ENCODE measurements around the gene MAGEB18. TPM values are rescaled to one million over a fixed set of nuclear protein-coding genes. Genes with fewer than 3 reads are reported as not detected.

Gene MAGEB18
- polyA plus RNA-seq, result not detected

DNA sequence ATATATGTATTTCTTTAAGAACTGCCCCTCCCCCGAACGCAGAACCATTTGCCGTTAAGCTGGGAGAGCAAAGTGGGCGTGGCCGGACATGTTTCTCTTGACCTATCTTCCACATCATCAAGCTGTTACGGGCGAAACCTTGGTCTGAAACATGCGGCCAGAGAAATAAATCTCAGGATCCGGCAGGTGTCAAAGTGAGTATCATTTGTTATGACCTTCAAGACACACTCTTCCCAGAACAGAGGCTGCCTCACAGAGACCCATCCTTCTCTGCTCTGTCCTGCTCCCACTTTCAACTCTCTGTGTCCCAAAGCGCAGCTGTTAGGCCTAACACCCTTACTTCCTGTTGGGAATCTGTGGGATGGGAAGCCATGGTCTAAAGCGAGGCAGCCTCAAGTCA is at the start of gene MAGEB18:
TSS of gene MAGEB18 (plus strand) at position 70 of the 400 bp plus-strand sequence. CDS start 643 bp downstream, outside the sequence.
- Mint-ChIP-seq H3K4me1 (no peaks in the 10 kb centered on the region), H3K4me3 (no peak within 1 kb of the TSS), H3K27me3 (ENCODE audit: low read depth in 3 of 3) (peaks cover 0 to 3% (median 0%) of the 10 kb centered on the region in 3 donors), H3K9me3 (peaks cover 0 to 13% (median 6%) of the 10 kb centered on the region in 6 donors), H3K36me3 (no peaks in the 10 kb centered on the region), H3K27ac (no peak within 1 kb of the TSS)
- no peak for DNase-seq

GRCh38 chrX:26100421-26100920 is 37.7 kb upstream of the MAGEB18 start:
- Mint-ChIP-seq H3K9me3 (peaks cover 0 to 8% (median 3%) of the 10 kb centered on the region in 6 donors), H3K27me3 (ENCODE audit: low read depth in 3 of 3) (peaks cover 0 to 7% (median 0%) of the 10 kb centered on the region in 3 donors), H3K36me3 (no peaks in the 10 kb centered on the region), H3K27ac (no peak overlapping the region), H3K4me3 (no peak overlapping the region), H3K4me1 (no peaks in the 10 kb centered on the region)
- no peak for DNase-seq

GRCh38 chrX:26109142-26109541 is 29.0 kb upstream of the MAGEB18 start:
- H3K9me3 Mint-ChIP-seq, result peaks cover 2 to 7% (median 3%) of the 10 kb centered on the region in 6 donors
- H3K27me3 Mint-ChIP-seq (ENCODE audit: low read depth in 3 of 3), result no peaks in the 10 kb centered on the region
- DNase-seq, result no peak
- no peak overlapping the region for H3K4me3 Mint-ChIP-seq
- H3K36me3 Mint-ChIP-seq, result no peaks in the 10 kb centered on the region
- no peaks in the 10 kb centered on the region for H3K4me1 Mint-ChIP-seq
- no peak overlapping the region for H3K27ac Mint-ChIP-seq

DNA sequence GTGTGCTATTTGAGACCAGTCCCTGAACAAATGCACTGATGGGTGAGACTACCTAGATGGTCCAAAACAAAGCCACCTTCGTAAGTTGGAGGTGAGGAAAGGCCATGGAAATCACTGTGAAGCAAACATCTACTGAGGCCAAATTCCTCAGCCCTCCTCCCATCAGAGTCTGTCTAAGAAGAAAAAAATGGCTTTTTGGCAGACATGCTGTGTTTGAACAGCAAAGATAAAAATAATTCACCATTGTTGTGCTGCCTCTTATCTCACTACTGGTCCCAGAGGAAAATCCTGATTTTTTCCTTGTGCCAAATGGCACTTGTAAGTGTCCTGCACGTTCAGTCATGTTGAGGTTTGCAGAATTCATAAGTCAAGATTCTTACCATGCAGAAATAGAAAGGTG is 7.9 kb downstream of the MAGEB18 start:
- DNase-seq, result no peak
- Mint-ChIP-seq H3K27me3 (ENCODE audit: low read depth in 3 of 3) (peaks cover 0 to 2% (median 0%) of the 10 kb centered on the region in 3 donors), H3K4me3 (no peak overlapping the region), H3K9me3 (peaks cover 2 to 10% (median 8%) of the 10 kb centered on the region in 6 donors), H3K36me3 (no peaks in the 10 kb centered on the region), H3K27ac (no peak overlapping the region), H3K4me1 (no peaks in the 10 kb centered on the region)

- Mint-ChIP-seq H3K9me3 (peaks cover 0 to 13% (median 6%) of the 10 kb centered on the region in 6 donors), H3K27me3 (ENCODE audit: low read depth in 3 of 3) (peaks cover 0 to 3% (median 2%) of the 10 kb centered on the region in 3 donors), H3K4me3 (no peak within 1 kb of the TSS), H3K4me1 (no peaks in the 10 kb centered on the region), H3K36me3 (no peaks in the 10 kb centered on the region), H3K27ac (no peak within 1 kb of the TSS)
- no peak for DNase-seq
Measured at GRCh38 chrX:26160301-26160700, 22.2 kb downstream of the MAGEB18 start, which contains the start of gene MAGEB6B. TSS of gene MAGEB6B (plus strand) at chrX:26160601. CDS start at chrX:26160601, 0 bp downstream.

Other genes starting within 250 kb of the MAGEB18 start
- not detected for gene MAGEB6B, start 22.3 kb downstream of the MAGEB18 start, polyA plus RNA-seq
- not detected for gene MAGEB6, start 54.1 kb downstream of the MAGEB18 start, polyA plus RNA-seq
- gene MAGEB5, start 77.8 kb downstream of the MAGEB18 start, polyA plus RNA-seq, result not detected

Data from immature natural killer cell (primary cell).